ENCODE results near the gene PNKD.

PNKD gene

GRCh38 chr2:218362606-218363005 is 92.3 kb downstream of the PNKD start:
- H3K4me3 ChIP-seq (ENCODE audit: low read depth, low read length) = no peak overlapping the region
- no peak for DNase-seq (ENCODE audit: low read depth)
- TF ChIP-seq POLR2A (IDR thresholded peaks at IDR 0.05; ENCODE audit: extremely low read depth, insufficient read length) (no peak), CTCF (IDR thresholded peaks at IDR 0.05; ENCODE audit: low read depth, low read length) (no peak), MAX (IDR thresholded peaks at IDR 0.05; ENCODE audit: low read depth, low read length) (no peak), MYC (IDR thresholded peaks at IDR 0.05; ENCODE audit: low read depth, low read length) (no peak)

- no peak overlapping the region for H3K4me3 ChIP-seq (ENCODE audit: low read depth, low read length)
- no peak for DNase-seq (ENCODE audit: low read depth)
- TF ChIP-seq MAX (IDR thresholded peaks at IDR 0.05; ENCODE audit: low read depth, low read length) (no peak), POLR2A (IDR thresholded peaks at IDR 0.05; ENCODE audit: extremely low read depth, insufficient read length) (no peak), MYC (IDR thresholded peaks at IDR 0.05; ENCODE audit: low read depth, low read length) (no peak), CTCF (IDR thresholded peaks at IDR 0.05; ENCODE audit: low read depth, low read length) (no peak)
These were observed 93.4 kb downstream of the PNKD start for GRCh38 chr2:218363736-218364135.

GRCh38 chr2:218364196-218364595 is 93.9 kb downstream of the PNKD start:
- no peak for TF ChIP-seq MYC (IDR thresholded peaks at IDR 0.05; ENCODE audit: low read depth, low read length)
- TF ChIP-seq MAX (IDR thresholded peaks at IDR 0.05; ENCODE audit: low read depth, low read length) = no peak
- no peak for TF ChIP-seq POLR2A (IDR thresholded peaks at IDR 0.05; ENCODE audit: extremely low read depth, insufficient read length)
- TF ChIP-seq CTCF (IDR thresholded peaks at IDR 0.05; ENCODE audit: low read depth, low read length) = no peak

GRCh38 chr2:218366621-218367414 is 96.5 kb downstream of the PNKD start:
- TF ChIP-seq MYC (IDR thresholded peaks at IDR 0.05; ENCODE audit: low read depth, low read length) = no peak
- no peak for TF ChIP-seq POLR2A (IDR thresholded peaks at IDR 0.05; ENCODE audit: extremely low read depth, insufficient read length)
- TF ChIP-seq MAX (IDR thresholded peaks at IDR 0.05; ENCODE audit: low read depth, low read length) = no peak
- no peak for TF ChIP-seq CTCF (IDR thresholded peaks at IDR 0.05; ENCODE audit: low read depth, low read length)
- peak; percentile 43 for DNase-seq (ENCODE audit: low read depth)
- H3K4me3 ChIP-seq (ENCODE audit: low read depth, low read length) = peak overlapping the region; percentile 84

More at GRCh38 chr2:218364196-218364595, 93.9 kb downstream of the PNKD start:
- no peak overlapping the region for H3K4me3 ChIP-seq (ENCODE audit: low read depth, low read length)
- DNase-seq (ENCODE audit: low read depth) = no peak

GRCh38 chr2:218367415-218368149 is 97.3 kb downstream of the PNKD start:
- TF ChIP-seq POLR2A (IDR thresholded peaks at IDR 0.05; ENCODE audit: extremely low read depth, insufficient read length) = peak; percentile 88
- peak; percentile 72 for TF ChIP-seq MAX (IDR thresholded peaks at IDR 0.05; ENCODE audit: low read depth, low read length)
- TF ChIP-seq CTCF (IDR thresholded peaks at IDR 0.05; ENCODE audit: low read depth, low read length) = no peak
- peak; percentile 87 for TF ChIP-seq MYC (IDR thresholded peaks at IDR 0.05; ENCODE audit: low read depth, low read length)
- peak overlapping the region; percentile 84 for H3K4me3 ChIP-seq (ENCODE audit: low read depth, low read length)
- peak; percentile 99 for DNase-seq (ENCODE audit: low read depth)

All from NB4 (cell line).